NT2/D1 (cell line): Measurements from ENCODE around the gene NLRC5.

Experiments used
- YY1 ChIP-seq: IDR thresholded peaks from 2 replicates; pipeline ENCODE4 v1.6.1; 2011; ENCODE audit not compliant: insufficient read length, insufficient read depth
- ZNF274 ChIP-seq: IDR thresholded peaks from 2 replicates; pipeline ENCODE4 v1.6.1; 2011; ENCODE audit warnings: mild to moderate bottlenecking, low read depth, low read length

DNA sequence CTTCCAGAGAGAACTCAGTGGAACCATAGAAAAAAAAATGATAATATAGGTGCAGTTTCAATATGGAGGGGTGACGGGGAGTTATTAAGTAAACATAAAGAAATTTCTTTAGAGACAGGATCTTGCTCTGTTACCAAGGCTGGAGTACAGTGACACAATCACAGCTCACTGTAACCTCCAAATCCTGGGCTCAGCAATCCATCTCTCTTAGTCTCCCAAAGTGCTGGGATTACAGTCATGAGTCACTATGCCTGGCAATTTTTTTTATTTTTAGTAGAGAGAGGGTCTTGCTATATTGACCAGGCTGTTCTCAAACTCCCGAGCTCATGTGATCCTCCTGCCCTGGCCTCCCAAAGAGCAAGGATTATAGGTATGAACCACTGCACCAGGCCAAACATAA lies 48.8 kb downstream of the NLRC5 start:
- TF ChIP-seq ZNF274: no peak
- TF ChIP-seq YY1: no peak
